ENCODE data around the gene PDLIM5.

- TF ChIP-seq BHLHE40 (IDR thresholded peaks at IDR 0.05; ENCODE audit: borderline replicate concordance) (no peak), HDGF (IDR thresholded peaks at IDR 0.05; ENCODE audit: borderline replicate concordance) (no peak), PKNOX1 (IDR thresholded peaks at IDR 0.05) (no peak), SP1 (IDR thresholded peaks at IDR 0.05) (no peak), FOXK2 (IDR thresholded peaks at IDR 0.05) (no peak), NFRKB (IDR thresholded peaks at IDR 0.05) (no peak)
These were observed 25.5 kb downstream of the PDLIM5 start for GRCh38 chr4:94477227-94477626.
